ENCODE data around the gene RELA.

DNA sequence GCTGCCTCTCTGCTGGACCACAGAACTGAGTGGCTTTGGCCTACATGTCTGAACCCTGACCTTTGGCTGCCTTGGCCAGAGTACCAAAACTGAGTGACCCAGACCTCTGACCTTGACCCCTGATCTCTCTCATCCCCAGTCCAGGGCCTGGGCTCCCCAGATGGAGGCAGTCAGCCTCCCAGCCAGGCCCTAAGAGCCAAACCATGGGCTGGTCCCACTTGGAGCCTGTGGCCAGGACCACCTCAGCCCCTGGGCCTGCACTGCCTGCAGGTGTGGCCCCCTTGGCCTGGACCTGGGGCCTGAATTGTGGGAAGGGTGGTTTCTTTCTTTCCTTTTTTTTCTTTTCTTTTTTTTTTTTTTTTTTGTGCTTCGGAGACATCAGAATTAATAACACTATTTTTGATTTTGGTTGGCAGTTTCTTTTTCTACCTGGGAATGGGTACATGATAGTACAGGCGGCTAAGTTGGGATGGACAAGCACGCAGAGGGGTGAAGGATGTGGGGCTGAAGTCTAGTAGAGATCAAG lies 25.6 kb downstream of the RELA start:
- TF ChIP-seq, protein P1, sequence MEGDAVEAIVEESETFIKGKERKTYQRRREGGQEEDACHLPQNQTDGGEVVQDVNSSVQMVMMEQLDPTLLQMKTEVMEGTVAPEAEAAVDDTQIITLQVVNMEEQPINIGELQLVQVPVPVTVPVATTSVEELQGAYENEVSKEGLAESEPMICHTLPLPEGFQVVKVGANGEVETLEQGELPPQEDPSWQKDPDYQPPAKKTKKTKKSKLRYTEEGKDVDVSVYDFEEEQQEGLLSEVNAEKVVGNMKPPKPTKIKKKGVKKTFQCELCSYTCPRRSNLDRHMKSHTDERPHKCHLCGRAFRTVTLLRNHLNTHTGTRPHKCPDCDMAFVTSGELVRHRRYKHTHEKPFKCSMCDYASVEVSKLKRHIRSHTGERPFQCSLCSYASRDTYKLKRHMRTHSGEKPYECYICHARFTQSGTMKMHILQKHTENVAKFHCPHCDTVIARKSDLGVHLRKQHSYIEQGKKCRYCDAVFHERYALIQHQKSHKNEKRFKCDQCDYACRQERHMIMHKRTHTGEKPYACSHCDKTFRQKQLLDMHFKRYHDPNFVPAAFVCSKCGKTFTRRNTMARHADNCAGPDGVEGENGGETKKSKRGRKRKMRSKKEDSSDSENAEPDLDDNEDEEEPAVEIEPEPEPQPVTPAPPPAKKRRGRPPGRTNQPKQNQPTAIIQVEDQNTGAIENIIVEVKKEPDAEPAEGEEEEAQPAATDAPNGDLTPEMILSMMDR (IDR thresholded peaks at IDR 0.05): no peak
- TF ChIP-seq EZH2 (IDR thresholded peaks at IDR 0.05; ENCODE audit: borderline replicate concordance, insufficient read depth, low read depth, low read length, poor library complexity, severe bottlenecking): no peak

All from B cell (primary cell).